Duodenal mucosa (tissue), 2 donors: ENCODE measurements around the gene SPATA46.

ENCODE experiments used
- H3K27ac ChIP-seq: one replicate; pipeline ENCODE4 v1.7.0; 2013; ENCODE audit warnings: low read depth, low read length
- H3K27me3 ChIP-seq, 2 donors: one replicate each; pipeline ENCODE4 v1.7.0; 2013; ENCODE audit warnings: low read length in 2 of 2, control low read depth in 1 of 2; ENCODE audit not compliant: insufficient read depth in 2 of 2, control insufficient read depth in 1 of 2
- H3K36me3 ChIP-seq, 2 donors: one replicate each; pipeline ENCODE4 v1.7.0; 2013; ENCODE audit warnings: low read length in 2 of 2, control low read depth in 1 of 2; ENCODE audit not compliant: insufficient read depth in 2 of 2, control insufficient read depth in 1 of 2
- H3K4me1 ChIP-seq, 2 donors: one replicate each; pipeline ENCODE4 v1.7.0; 2013; ENCODE audit warnings: low read length in 2 of 2, control low read depth in 1 of 2; ENCODE audit not compliant: insufficient read depth in 2 of 2, control insufficient read depth in 1 of 2
- H3K4me3 ChIP-seq, 2 donors: one replicate each; pipeline ENCODE4 v1.7.0; 2013; ENCODE audit warnings: low read length in 2 of 2, low read depth in 1 of 2
- H3K9ac ChIP-seq, 2 donors: one replicate each; pipeline ENCODE4 v1.7.0; 2013; ENCODE audit warnings: low read length in 2 of 2, low read depth in 1 of 2
- H3K9me3 ChIP-seq, 2 donors: one replicate each; pipeline ENCODE4 v1.7.0; 2013; ENCODE audit warnings: low read length in 2 of 2, control low read depth in 1 of 2; ENCODE audit not compliant: control insufficient read depth in 1 of 2

Gene SPATA46

DNA sequence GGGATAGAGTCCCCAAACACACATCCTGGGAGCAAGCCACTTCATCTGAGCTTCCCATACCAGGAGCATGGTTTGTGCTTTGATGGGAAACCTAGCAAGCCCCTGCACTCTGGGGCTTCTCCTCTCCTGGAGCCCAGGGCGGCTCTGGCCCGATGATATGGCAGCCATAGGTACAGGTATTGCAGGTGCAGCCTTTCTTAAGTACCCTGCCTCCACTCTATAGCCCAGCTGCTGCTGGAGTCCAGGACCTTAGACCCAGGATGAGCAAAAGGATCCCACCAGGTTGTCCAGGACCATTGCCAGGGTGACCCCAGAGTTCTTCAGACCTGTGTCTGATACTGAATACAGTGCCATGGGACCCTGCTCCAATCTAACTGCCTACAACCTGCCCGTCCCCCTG, 9.0 kb upstream of the SPATA46 start:
- H3K36me3 ChIP-seq: peaks cover 0 to 12% of the 10 kb centered on the region in 2 donors
- H3K27ac ChIP-seq: no peak overlapping the region
- peaks cover 30 to 43% of the 10 kb centered on the region in 2 donors for H3K4me1 ChIP-seq
- no peak overlapping the region for H3K9ac ChIP-seq
- no peaks in the 10 kb centered on the region for H3K27me3 ChIP-seq
- H3K4me3 ChIP-seq: no peak overlapping the region
- H3K9me3 ChIP-seq: no peaks in the 10 kb centered on the region

DNA sequence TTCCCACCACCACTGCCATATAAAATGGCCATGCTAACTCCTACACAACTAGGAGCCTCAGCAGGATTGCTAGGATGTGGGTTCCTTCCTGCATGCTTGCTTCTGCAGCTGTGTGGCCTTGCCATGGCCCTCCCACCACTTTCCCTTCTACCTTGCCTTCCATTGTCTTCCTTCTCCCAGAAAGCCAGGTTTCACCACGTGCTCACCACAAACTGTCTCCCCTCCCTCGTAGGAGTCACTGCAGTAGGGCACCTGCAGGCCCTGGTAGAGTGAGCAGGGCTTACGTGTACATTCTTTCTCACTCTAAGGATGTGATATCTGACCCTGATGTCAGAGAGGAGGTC, 8.6 kb upstream of the SPATA46 start:
- Histone ChIP-seq H3K27ac (no peak overlapping the region), H3K4me1 (peaks cover 30 to 47% of the 10 kb centered on the region in 2 donors), H3K9me3 (no peaks in the 10 kb centered on the region)

DNA sequence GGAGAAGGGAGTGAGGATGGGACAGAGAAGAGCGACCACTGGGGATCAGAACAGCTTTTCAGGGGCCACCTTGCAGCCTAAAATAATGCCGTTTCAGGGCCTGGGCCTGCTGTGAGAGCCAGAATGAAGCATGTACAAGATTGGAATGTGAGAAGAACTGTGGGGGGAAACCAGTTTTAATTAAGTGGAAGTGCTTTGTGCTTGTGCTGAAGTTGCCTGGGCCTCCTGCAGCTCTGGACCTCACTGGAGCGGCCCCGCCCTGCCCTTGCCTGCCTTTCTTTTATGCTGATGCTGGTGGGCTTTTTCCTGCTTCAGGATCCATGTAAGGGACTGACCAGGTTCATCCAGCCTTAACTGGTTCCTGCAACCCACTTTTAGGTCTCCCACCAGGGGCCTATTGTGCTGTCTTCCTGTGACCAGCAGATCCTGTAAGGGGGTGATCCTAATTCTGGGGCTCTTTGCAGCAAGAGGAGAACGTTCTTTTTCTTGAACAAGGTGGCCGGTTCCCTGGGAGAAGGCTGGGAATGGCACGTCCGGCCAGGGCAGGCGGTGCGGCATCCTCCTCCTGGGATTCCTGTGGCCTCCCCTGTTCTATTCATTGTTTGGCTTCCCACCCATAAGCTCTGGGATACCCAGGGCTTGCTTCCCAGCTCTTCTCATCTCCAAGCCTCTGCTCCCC, 8.1 kb upstream of the SPATA46 start:
- Histone ChIP-seq H3K27ac (no peak overlapping the region), H3K36me3 (peaks cover 0 to 12% of the 10 kb centered on the region in 2 donors), H3K9ac (no peak overlapping the region), H3K9me3 (no peaks in the 10 kb centered on the region), H3K27me3 (no peaks in the 10 kb centered on the region), H3K4me3 (no peak overlapping the region), H3K4me1 (peaks cover 30 to 45% of the 10 kb centered on the region in 2 donors)

More for the DNA sequence above, 8.6 kb upstream of the SPATA46 start:
- peaks cover 0 to 12% of the 10 kb centered on the region in 2 donors for H3K36me3 ChIP-seq
- no peaks in the 10 kb centered on the region for H3K27me3 ChIP-seq
- no peak overlapping the region for H3K9ac ChIP-seq
- H3K4me3 ChIP-seq: no peak overlapping the region

DNA sequence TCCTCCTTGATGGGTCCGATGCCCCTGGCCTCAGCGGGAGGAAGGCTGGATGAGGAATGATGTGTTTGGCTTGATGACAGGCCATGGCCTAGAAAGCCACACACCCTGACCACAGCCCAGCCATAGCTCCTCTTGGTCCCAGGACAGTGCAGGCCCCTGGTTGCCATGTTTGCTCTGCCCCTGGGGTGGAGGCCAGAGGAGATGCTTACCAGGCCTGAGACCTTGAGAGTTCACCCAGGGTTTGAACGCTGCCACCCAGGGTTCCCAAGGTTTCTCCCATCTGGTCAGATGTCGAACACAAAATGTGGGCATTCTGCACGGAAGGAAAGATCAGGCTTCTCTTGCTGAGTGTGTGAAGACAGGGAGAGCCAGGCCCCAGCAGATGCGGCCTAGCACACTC, 7.5 kb upstream of the SPATA46 start:
- Histone ChIP-seq H3K4me3 (no peak overlapping the region), H3K27ac (no peak overlapping the region)

DNA sequence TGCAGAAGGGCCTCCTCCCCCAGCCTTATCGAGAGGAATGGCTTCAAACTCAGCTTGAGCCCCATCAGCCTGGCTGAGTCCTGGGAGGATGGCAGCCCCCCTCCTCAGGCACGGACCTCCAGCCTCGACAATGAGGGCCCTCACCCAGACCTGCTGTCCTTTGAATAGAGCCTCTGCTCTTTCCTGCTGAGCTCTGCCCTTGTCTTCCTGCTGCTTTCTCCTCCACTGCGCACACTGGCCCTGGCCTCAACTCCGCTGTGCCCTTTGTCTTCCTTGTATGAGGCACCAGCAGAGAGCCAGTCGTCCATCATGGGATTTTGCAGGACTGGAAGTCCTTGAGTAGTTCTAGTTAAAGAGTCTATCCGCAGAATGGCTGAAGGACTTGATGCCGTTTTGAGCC, 6.9 kb upstream of the SPATA46 start:
- Histone ChIP-seq H3K27ac (no peak overlapping the region), H3K4me3 (no peak overlapping the region)

More for the DNA sequence above, 7.5 kb upstream of the SPATA46 start:
- H3K9me3 ChIP-seq: no peaks in the 10 kb centered on the region
- H3K9ac ChIP-seq: no peak overlapping the region
- no peaks in the 10 kb centered on the region for H3K27me3 ChIP-seq
- H3K4me1 ChIP-seq: peaks cover 29 to 39% of the 10 kb centered on the region in 2 donors
- peaks cover 0 to 12% of the 10 kb centered on the region in 2 donors for H3K36me3 ChIP-seq

DNA sequence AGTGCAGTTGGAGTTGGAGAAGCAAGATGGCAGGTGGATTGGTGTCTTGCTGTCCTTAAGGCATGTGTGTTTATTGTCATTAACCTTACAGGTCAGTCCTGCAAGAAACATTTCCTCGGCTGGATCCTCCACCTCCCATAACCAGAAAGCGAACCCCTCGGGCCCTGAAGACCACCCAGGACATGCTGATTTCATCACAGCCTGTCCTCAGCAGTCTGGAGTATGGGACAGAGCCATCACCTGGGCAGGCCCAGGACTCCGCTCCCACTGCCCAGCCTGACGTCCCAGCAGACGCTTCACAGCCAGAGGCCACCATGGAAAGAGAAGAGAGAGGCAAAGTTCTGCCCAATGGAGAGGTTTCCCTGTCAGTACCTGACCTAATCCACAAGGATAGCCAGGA, 6.4 kb upstream of the SPATA46 start:
- Histone ChIP-seq H3K27ac (no peak overlapping the region), H3K4me1 (peaks cover 23 to 31% of the 10 kb centered on the region in 2 donors), H3K27me3 (no peaks in the 10 kb centered on the region), H3K4me3 (peak overlapping the region in 1 of 2 donors; percentile 1), H3K9ac (no peak overlapping the region), H3K9me3 (no peaks in the 10 kb centered on the region), H3K36me3 (peaks cover 0 to 12% of the 10 kb centered on the region in 2 donors)

More for the DNA sequence above, 6.9 kb upstream of the SPATA46 start:
- Histone ChIP-seq H3K9me3 (no peaks in the 10 kb centered on the region), H3K9ac (no peak overlapping the region), H3K4me1 (peaks cover 23 to 33% of the 10 kb centered on the region in 2 donors), H3K27me3 (no peaks in the 10 kb centered on the region), H3K36me3 (peaks cover 0 to 12% of the 10 kb centered on the region in 2 donors)

DNA sequence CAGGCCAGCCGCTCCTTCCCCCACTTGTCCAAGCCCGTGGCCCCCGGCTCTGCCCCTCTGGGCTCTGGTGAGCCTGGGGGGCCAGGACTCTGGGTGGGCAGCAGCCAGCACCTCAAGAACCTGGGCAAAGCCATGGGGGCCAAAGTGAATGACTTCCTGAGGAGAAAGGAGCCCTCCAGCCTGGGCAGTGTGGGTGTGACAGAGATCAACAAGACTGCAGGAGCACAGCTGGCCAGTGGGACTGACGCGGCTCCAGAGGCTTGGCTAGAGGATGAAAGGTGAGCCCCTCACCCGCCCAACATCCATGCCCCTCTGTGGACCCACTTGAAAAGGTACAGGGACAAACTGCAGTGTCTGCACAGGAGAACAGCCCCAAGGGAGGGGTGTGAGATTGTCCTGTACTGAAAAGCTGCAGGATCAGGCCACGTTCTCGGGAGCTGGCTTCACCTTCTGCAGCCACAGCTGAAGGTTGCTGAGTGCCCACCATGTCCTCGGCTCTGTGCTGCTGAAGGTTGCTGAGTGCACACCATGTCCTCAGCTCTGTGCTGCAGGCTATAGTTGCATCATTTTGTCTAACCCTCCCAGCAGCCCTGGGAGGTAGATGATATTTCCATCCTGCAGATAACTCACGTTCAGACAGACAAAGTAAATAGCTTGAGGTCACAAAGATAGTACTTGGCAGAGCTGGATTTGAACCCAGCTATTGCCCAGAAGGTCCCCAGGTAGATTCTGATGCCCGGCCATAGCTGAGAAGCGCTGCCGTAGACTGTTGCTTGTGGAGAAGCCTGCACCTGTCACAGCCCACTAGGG, 5.5 kb upstream of the SPATA46 start:
- Histone ChIP-seq H3K27me3 (no peaks in the 10 kb centered on the region), H3K4me3 (peak overlapping the region; percentile 59), H3K9me3 (no peaks in the 10 kb centered on the region), H3K4me1 (peaks cover 23 to 31% of the 10 kb centered on the region in 2 donors), H3K36me3 (peaks cover 0 to 12% of the 10 kb centered on the region in 2 donors), H3K27ac (peak overlapping the region; percentile 86), H3K9ac (peak overlapping the region; percentile 36 to 52)

DNA sequence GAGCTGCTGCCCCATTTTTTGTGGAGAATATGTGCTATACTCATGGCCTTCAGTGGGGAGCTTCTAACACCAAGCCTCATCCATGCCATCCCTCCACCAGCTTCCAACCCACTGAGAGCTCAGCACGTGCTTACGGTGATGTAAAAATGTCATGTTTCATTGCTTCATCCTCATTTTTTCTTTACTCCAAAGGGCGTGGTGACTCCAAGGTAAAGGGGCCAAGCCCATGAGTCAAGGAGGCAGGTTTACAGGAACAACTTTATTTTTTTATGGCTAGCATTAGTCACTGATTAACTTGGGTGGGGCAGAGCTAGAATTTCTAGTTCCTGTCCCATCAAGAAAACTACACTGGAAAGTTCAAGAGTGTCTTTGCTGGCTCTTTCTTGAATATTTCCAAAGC, 4.7 kb upstream of the SPATA46 start, which contains the start of gene C1orf226:
Gene C1orf226 (plus strand): TSS at position 346 of the 400 bp plus-strand sequence. CDS start 174 bp downstream, outside the sequence.
- Histone ChIP-seq H3K9ac (peak within 1 kb of the TSS; percentile 36 to 52), H3K36me3 (peaks cover 0 to 12% of the 10 kb centered on the region in 2 donors), H3K27me3 (no peaks in the 10 kb centered on the region), H3K27ac (peak within 1 kb of the TSS; percentile 86), H3K4me1 (peaks cover 23 to 31% of the 10 kb centered on the region in 2 donors), H3K9me3 (no peaks in the 10 kb centered on the region), H3K4me3 (peak within 1 kb of the TSS; percentile 59)

DNA sequence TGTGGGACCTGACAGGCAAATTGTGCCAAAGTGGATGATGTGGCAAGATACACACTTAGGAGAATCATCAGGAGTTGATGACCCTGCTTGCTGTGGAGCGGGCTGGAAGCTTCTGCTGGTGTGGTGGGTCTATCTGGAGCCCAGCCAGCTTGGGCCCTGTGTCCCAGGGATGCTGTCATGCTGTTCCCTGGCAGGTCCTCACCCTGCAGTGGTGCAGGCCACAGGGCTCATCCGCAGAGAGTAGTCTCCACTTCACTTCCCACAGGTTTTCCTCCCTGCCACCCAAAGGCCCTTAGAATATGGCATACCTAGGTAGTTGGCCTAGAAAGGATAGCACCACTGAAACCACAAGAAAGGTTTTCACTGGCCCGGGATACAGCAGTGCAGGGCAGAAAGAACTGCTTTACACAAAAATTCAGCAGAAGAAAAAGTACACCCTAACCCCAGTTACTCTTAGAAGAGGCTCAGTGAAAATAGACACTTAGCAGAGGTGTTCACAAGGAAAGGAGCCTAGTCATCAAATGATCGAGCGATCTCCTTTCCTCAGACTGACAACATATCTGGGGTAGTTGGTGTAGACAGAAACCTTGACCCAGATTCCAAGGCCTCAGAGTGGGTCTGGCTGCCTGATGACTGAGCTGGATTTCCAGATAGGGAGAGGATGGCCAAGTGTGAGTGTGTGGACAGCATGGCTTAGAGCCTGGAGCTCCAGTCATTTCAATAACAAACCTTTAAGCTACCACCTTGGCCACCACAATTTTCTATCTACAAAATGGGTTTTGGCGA, 3.6 kb upstream of the SPATA46 start:
- H3K36me3 ChIP-seq: peaks cover 0 to 12% of the 10 kb centered on the region in 2 donors
- no peak overlapping the region for H3K27ac ChIP-seq
- no peak overlapping the region for H3K4me3 ChIP-seq
- H3K9ac ChIP-seq: no peak overlapping the region
- no peaks in the 10 kb centered on the region for H3K27me3 ChIP-seq
- H3K9me3 ChIP-seq: no peaks in the 10 kb centered on the region
- peaks cover 23 to 31% of the 10 kb centered on the region in 2 donors for H3K4me1 ChIP-seq
